Activated T-cell treated with anti-CD3 and anti-CD28 coated beads for 24 hours (primary cell): ENCODE measurements around the gene MYOZ2.
"Not testable (repeated sequence)": the region's sequence is repeated elsewhere in the genome, so short reads cannot be mapped to it uniquely, and the experiment has no call there.

Experiments
- DNase-seq: peaks from one replicate; pipeline ENCODE4 v3.0.0-alpha.2; 2020; ENCODE audit warnings: low read depth

Gene MYOZ2

DNA sequence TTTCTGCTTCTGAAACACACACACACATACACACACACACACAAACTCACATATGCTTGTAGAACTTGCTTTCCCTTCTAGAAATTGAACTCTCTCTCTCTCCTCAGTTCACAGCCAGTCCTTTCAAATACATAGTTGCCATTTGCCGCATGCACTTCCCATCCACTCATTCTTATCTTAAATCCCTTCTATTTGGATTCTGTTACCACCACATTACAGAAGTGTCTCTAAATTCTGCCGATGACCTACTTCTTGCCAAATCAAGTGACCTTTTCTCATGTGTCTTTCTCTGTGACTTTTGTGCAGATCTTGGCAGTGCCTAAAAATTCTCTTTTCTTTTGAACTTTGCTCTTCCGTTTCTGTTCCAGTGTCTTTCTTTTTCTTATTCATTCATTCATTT is 7.5 kb upstream of the MYOZ2 start:
- DNase-seq = no peak

DNA sequence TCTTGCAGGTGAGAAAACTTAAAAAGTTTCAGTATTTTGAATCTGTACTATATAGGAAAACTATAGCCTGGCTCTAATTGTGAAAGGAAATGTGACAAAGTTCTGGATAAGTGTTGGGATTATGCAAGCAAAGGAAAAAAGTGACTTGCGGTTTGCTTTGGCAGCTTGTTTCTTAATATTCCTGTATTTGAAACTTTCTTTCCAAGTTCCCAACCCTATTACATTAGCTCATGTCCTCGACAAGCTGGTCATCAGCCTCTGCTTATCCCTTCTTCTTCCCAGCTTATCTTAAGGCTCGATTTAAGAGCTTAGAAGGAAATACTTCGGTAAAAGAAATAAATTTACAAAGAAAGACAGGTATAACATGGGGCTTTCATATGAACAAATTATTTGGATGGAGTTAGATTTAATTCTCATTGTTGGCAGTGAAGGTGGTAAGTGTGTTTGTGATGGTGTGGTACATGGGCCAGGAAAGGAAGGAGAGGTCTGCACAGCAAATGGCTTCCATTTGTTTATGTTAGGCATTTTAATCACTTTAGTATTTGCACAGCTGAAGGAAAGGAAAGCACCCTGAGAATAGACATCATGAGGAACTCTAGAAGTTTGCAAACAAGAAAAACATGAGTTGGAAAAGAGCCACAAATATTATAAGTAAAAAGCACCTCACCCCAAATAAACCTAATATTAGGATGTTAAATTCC is 5.1 kb upstream of the MYOZ2 start:
- no peak for DNase-seq

DNA sequence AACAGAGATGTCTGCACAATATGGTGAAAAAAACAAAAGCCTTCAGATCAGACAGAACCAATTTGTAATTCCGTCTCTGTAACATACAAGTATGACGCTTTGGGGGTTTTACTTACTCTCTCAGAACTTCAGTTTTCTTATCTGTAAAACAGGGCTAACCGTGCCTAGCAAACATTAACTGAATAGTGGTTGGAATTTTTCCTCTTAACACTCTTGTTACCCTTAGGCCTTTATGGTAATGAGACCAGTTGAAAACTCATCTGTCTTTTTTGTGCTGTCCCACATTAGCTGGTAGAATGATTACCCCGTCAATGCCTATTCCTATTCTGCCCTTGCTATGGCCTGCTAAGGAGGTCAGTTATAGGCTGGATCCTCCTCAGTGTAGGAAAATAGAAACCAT is 4.5 kb upstream of the MYOZ2 start:
- DNase-seq = no peak

DNA sequence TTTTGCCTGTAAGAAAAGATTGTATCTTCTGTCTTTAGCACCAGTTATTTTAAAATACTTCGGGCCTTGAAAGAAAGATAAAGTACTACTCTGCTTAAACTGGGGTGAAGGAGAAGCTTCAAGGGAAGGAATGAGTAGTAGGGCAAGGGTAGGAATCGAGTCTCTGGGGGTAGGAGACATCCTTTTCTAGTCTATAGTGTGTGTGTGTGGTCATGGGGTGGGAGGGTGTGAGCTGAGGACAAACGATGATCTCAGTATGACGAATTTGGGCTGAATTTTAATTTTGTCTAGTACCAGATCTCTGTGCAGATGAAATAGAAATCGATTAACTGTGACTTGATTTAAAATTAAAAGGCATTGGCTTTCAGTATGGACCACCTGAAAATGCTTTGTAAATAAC is 3.3 kb upstream of the MYOZ2 start:
- no peak for DNase-seq

DNA sequence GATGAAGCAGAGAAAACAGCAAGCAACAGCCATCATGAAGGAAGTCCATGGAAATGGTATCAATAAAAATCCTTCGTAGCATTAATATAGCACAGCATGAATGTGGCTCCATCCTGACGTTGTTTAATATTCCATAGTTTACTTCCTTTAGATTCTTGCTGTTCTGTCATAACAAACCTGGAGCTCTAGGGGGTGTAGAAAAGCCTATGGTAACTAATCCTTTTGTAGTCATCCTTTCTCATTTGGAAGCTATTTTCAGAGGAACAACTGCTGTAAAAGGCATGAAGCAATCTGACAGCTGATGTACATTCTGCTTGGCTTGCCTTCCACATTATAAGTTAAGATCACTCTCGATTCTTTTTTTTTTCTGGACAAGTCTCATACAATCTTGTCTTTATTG is 914 bp downstream of the MYOZ2 start:
- no peak for DNase-seq

DNA sequence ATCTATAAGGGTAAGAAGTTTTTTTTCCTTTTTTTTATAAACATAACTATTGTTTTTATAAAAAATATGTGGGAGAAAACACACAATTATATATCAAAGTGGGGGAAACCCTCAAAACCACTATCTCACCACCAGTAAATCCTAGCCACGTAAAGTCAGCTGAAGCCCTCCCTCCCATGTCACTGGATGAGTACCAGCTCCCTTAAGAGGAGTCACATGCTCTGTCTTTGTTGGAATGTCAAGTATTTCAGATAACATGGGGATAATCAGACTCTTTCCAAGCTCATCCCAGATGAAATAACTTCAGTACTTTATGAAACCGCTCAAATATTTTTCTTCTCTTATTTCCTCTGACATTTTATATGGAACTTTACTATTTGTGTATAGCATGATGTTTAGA is 2.4 kb downstream of the MYOZ2 start:
- no peak for DNase-seq

DNA sequence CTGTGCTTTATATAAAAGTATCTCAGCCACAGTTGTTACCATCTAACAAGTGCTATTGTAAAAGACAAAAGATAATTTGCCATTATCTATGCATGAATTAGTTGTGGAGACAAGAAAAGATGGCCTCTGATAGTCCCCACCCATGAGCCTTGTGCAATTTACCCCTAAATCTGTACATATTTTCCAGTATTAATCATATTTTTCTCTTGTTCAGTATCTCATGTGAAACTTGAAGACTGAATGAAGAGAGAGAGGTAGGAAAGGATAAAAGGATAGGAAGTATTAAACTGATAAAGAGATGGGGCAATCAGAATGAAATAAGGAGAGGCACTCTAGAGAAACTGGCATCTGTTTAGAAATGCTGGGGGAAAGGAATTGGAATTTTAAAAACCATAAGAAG is 3.7 kb downstream of the MYOZ2 start:
- DNase-seq = no peak

DNA sequence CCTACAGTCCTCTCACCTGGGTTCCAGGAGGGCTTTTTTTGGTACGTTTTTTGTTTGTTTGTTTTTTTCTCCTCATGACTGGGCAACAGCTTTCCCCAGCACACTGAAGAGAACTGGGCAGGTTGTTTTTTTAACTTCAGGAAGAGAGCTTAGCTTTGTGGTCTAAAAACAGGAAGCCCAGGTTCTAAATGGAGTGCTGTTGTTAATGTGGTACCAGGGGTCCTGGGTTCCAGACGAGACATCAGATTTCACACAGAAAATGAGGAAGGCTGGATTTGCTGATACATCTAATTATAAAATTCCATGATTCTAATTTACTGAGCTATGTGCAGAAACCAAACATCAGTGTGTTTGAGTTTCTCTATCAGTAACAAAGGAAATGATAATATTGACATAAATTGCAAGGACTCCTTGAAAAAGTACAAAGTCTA is 4.2 kb downstream of the MYOZ2 start:
- no peak for DNase-seq

DNA sequence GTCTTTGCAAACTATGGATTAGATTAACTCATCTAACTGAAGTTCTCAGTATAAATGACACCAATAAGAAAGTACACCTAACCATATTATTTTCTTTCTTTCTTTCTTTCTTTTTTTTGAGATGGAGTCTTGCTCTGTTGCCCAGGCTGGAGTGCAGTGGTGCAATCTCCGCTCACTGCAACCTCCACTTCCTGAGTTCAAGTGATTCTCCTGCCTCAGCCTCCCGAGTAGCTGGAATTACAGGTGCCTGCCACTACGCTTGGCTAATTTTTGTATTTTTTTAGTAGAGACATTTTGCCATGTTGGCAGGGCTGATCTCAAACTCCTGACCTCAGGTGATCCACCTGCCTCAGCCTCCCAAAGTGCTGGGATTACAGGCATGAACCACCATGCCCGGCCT is 5.7 kb downstream of the MYOZ2 start:
- not testable (repeated sequence) for DNase-seq

DNA sequence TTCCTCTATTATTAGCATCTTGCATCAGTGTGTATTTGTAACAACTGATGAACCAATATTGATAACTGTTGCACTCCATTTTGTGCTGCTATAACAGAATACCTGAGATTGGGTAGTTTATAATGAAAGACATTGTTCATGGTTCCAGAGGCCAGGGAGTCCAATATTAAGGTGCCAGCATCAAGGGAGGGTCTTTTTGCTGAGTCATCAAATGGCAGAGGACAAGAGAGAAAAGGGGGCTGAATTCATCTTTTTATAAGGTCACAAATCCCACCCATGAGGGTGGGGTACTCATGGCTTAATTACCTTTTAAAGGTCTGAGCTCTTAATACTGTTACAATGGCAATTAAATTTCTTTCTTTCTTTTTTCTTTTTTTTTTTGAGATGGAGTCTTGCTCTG is 7.2 kb downstream of the MYOZ2 start:
- no peak for DNase-seq

DNA sequence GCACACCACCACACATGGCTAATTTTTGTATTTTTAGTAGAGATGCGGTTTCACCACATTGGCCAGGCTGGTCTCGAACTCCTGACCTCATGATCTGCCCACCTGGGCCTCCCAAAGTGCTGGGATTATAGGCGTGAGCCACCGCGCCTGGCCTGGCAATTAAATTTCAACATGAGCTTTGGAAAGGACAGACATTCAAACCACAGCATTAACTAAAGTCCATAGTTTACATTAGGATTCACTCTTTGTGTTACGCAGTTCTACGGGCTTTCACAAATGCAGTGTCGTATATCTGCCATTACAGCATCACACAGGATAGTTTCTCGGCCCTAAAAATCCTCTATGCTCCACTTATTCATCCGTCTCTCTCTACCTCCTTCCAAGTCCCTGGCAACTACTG is 7.7 kb downstream of the MYOZ2 start:
- not testable (repeated sequence) for DNase-seq

DNA sequence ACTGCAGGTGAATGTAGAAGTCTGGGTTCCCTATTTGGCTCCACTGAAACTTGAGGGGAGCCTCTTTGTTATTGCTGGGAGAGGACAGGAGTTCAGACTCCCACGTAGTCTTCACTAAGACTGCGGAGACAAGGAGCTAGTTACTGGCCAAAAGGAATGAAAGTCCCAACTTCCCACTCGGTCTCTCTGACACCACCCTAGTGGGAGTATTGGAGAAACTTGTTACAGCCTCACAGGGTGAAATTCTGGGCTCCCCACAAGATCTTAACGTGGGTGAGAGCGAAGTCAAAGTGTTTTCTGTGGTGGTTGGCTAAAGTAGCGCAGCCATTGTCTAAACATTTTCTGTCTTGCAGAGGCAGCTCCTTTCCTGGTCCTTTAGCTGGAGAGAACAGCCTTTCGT is 13.5 kb downstream of the MYOZ2 start:
- DNase-seq = no peak

DNA sequence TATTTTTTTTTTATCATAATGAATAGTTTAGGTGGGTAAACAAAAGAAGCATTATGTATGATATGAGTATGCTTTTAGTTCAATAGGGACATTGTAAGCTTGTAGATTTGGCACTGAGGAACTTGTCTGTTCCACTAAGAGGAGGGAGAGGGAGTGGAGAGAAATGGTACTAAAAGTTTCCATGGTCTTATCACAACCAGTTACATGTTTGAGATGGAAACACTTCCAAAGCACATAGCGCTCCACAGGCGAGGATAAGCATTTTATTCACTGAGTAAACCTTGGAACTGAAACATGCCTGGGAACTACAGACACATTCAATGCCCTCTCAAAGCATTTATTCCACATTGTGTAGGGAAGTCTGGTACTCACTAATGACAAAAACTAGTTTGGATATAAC is 15.5 kb downstream of the MYOZ2 start:
- DNase-seq = no peak

DNA sequence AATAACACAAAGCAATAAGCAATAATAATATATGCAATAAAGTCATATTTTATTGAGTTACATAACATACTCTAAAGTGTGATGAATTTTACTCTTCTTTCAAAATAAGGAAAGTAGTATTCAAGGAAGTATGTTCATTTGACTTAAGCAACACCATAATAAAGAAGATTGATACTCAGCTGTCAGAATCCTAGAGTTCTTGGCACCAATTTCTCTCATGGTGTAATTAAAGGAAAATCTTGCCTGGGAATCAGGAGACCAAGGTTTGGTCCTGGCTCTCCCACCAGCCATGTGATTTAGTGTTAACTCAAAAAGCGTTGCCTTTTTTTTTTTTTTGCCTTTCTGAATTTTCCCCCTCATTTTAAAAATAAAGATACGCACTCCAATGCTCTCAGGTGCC is 17.1 kb downstream of the MYOZ2 start:
- DNase-seq = no peak

DNA sequence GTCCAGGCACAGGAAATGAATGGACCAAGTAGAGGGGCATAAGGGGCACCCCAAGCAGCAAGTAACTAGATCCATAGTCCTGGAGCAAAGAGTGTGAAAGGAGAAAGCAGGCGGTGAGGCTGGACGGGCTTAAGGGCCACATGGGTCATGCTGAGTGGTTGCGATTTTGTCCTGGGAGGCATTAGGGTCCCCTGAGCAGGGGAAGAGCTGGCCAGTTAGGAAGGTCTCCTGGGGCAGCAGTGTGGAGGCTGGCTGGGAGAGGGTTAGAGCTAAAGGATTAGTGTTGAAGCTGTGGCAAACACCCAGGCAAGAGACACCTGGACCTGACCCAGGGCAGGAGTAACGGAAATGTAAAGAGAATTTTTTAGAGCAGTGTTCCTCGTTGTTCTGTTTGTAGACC is 26.5 kb downstream of the MYOZ2 start:
- no peak for DNase-seq

DNA sequence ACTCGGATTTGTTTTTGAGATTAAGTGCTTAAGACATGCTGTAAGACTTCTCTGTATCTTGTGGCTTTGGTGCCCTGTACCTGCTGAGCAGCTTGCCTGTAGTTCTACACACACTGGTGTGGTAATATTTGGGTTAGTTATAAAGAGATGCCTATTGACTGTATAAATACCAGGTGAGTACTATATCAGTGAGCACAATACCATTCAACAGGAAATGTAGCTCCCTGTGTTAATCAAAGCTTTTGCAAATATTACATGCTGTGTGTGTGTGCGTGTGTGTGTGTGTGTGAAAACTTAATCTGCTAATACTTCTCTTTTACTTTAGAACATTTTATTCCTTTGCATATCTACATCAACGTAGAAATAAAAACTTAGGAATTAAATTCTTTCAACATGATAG is 30.1 kb downstream of the MYOZ2 start:
- DNase-seq = no peak

DNA sequence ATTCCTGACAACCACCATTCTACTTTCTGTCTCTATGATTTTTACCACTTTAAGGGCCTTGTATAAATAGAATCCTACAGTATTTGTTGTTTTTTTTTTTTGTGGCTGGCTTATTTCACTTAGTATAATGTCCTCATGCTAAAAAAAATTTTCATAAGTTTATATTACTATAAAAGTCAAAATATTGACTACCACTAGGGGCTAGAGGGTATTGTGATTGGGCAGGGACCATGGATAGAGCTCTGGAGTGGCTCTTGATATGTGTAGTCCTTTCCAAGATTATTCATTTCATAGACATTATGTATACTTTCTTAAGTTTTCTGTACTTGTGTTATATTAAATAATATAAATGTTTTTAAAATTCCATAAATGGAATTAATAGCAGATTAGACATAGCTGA is 34.6 kb downstream of the MYOZ2 start:
- no peak for DNase-seq

DNA sequence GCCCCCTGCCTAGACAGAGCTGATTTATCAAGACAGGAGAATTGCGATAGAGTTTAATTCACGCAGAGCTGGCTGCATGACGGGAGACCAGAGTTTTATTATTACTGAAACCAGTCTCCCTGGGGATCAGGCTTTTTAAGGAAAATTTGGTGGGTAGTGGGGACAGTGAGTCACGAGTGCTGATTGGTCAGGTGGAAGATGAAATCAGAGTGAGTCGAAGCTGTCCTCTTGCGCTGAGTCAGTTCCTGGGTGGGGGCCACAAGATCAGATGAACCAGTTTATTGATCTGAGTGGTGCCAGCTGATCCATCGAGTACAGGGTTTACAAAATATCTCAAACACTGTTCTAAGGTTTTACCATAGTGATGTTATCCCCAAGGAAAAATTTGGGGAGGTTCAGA is 36.6 kb downstream of the MYOZ2 start:
- DNase-seq = no peak

DNA sequence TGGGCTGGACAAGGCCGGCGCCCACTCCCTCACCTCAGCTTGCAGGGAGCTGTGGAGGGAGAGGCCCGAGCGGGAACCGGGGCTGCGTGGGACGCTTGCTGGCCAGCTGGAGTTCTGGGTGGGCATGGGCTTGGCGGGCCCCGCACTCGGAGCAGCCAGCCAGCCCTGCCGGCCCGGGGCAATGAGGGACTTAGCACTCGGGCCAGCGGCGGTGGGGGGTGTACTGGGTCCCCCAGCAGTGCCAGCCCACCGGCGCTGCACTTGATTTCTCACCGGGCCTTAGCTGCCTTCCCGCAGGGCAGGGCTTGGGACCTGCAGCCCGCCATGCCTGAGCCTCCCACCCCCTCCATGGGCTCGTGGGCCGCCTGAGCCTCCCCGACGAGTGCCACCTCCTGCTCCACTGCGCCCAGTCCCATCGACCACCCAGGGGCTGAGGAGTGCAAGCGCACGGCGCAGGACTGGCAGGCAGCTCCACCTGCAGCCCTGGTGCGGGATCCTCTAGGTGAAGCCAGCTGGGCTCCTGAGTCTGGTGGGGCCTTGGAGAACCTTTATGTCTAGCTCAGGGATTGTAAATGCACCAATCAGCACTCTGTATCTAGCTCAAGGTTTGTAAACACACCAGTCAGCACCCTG is 38.2 kb downstream of the MYOZ2 start:
- DNase-seq = not testable (repeated sequence)

DNA sequence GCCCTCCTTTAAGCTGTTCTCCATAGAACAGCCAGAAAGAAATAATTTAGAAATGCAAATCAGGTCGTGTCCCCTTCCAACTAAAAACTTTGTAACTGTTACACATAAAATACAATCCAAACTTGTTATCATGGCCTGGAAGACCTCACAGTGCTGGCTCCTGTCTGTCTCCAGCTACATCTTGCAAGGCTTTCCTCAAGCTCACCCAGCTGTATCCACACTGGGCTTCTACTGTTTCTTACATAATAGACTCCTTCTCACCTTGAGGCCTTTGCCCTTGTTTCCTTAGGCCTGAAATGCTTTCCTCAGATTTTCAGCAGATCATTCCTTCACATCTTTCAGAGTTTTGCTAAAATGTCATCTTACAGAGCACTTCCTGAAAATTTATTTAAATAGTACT is 43.4 kb downstream of the MYOZ2 start:
- no peak for DNase-seq

DNA sequence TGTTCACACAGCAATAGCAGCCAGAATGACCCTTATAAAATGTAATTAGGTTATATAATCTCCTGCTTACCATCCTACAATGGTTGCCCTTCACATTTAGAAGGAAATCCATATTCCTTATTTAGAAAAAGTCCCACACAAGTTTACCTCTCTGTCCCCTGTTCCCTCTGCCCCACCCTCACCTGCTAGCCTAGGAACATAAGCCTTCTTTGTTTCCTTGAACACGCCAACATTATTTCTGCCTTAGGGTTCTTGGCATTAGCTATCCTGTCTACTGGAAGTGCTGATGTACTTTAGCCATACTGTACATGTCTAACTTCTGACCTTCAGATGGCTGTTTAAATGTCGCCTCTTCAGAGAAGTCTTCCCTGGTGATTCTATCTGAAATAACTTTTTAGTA is 48.5 kb downstream of the MYOZ2 start:
- DNase-seq = no peak

DNA sequence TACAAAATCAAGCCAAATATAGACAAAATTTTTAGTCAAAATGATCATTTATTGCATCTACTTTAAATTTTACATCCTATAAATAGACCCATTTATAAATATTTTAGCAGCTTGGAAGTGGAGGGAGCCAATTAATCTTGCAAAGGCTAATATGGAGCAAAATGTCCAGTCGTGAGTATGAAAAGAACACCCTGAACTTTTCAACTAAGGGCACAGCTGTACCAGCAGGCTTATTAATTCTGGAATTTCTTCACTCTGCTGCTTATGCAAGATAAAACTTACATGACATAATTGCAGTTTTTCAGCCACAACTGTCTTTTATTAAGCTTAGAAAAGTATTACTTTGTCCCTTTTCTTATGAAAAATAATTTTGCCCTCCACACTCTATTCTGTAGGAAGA is 54.0 kb downstream of the MYOZ2 start:
- DNase-seq = no peak

DNA sequence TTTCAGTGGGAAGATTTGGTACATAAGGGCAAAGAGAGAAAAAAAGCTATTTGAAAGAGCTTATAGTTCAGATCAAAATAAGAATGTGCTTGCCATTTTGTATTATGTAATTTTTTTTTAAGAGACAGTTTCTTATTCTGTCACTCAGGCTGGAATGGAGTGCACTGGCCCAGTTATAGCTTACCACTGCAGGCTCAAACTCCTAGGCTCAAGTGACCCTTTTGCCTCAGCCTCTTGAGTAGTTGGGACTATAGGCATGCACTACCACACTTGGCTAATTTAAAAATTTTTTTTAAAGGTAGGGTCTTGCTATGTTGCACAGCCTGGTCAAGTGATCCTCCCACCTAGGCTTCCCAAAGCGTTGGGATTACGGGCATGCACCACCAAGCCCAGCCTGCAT is 54.7 kb downstream of the MYOZ2 start:
- no peak for DNase-seq

DNA sequence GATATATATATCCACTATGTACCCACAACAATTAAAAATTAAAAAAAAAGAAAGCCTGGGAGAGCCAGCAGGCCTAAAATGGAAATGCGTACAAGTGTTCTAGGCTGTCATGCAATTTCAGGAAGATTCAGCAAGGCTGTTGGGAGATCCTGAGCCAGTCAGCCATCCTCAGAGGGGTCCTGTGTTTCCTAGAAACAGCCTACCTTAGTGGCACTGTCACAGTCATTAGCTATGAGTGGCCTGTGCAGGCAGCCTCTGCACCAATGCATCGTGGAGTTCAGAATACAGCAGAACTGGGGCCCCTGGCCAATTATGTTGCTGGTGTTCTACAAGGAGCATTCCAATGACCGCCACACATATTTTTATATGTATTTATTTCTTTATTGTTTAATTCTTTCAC is 55.9 kb downstream of the MYOZ2 start:
- no peak for DNase-seq
